GM15510 (cell line): ENCODE measurements around the gene FOXD1.

Experiments used
- POLR2A ChIP-seq: IDR thresholded peaks from 3 replicates; pipeline ENCODE4 v1.6.1; 2011; ENCODE audit warnings: borderline replicate concordance; ENCODE audit not compliant: insufficient read length; ENCODE audit errors: extremely low read depth

The FOXD1 gene

DNA sequence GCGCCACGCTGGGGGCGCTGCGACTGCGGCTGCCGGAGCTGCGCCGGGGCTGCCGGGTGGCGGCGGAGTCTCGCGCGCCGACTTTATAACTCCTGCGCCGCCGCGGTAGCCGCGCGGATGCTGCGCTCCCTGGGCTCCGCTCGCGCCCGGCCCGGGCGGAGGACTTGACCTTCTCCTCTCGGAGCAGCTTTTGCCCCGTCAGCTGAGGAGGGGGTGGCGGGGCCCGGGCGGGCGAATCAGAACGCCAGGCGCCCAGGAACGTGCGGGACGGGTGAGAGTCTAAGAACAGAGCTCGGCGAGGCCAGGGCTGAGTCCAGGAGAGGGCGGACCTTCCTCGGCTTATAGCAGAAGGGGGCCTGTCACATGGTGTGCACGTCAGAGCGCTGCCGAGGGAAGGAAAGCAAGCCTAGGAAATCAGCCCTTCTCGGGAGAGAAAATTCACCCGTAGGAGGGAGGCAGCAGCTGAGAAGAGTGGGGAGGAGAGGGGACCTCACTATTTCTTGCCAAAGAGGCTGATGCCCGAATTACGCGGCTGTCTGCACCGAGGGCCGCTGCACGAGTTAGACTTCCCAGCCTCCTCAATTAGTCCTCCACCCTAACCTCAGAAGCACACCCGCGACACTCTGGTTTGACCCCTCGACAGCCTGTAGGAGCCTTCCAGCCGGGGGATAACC, at the start of gene FOXD1:
TSS of gene FOXD1 (minus strand) at position 315 of the 674 bp plus-strand sequence. CDS start 415 bp downstream, outside the sequence.
- TF ChIP-seq POLR2A, result no peak

DNA sequence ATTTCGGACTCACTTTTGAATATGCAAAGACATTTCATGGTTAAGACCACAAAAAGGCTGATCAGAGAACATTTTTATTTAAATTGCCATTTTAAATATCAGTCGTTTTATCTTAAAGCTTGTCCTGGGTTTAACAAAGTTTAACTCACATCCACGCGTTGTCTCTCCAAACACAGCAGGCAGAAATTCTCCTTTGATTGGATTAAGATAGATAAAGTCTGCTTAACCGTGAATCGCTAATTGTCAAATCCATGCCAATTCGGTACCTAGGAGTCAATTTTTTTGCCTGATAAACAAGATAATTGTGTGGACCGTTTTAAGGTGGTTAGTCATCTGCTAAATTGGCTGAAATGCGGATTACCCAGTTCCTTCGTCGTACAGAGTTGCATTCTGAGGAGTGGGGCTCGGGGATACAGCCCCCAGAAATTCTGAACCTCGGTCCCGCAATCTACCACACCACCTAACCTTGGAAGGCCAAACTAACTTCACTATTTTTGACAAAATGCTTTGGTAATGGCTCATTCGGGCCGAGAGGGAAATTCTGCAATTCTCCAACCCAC, 49.0 kb upstream of the FOXD1 start:
- no peak for TF ChIP-seq POLR2A

DNA sequence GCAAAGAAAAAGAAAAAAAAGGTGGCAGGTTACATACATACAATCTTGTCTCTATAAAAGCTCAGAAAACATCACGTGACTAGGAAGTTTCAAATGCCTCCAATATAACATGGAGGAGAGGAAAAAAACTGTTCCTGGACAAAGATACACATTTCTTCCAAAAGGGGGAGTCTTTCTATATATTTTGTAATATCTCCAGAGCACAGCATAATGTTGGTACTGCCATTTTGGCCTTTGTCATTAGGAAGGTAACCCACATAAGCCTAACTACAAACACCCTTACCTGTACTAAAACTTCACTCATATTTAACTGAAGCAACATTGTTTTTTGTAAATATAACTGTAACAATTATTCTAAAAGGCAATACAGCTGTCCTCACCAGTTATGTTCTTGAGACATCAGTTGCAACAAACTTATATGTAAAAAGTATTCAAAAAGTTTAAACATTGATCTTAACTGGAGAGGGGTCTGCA, 48.4 kb upstream of the FOXD1 start:
- TF ChIP-seq POLR2A, result no peak

DNA sequence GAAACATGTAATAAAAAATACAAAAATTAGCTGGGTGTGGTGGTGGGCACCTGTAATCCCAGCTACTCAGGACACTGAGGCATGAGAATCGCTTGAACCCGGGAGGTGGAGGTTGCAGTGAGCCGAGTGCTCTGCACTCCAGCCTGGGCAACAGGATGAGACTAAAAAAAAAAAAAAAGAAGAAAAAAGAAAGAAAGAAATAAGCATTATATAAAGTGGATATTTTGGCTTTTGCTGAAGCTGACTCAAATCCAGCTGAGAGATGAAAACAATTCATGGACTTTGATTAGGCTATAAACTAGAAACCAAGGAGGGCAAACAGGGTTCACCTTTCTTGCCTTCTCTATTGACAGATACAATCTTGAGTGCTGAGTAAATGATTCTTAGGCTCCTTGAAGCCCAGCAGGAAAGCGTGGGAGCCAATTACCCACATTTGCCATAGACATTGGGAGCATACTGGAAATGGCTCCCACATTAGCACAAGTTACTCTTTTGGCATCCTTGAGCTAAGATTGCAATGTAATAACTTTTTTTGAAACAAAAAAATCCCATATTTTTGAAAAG, 47.3 kb upstream of the FOXD1 start:
- no peak for TF ChIP-seq POLR2A

DNA sequence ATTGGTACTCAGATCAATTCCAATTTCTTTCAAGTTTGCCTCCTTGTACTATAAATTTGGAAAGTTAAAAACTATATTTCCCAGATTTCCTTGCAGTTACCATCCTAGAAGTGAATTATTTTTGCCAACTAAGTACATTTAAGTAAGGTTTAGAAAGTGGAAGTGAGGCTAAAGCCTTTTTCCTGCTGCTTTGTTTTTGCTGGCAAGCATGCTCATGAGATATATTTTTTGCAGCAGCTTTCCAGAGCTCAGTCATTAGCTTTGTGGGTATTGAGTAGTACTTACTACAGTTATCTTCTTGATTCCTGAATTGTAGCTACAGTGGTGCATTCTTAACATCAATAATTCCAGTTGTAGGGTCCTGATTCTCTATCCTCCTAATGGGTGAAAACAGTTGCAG, 46.1 kb upstream of the FOXD1 start:
- TF ChIP-seq POLR2A, result no peak

DNA sequence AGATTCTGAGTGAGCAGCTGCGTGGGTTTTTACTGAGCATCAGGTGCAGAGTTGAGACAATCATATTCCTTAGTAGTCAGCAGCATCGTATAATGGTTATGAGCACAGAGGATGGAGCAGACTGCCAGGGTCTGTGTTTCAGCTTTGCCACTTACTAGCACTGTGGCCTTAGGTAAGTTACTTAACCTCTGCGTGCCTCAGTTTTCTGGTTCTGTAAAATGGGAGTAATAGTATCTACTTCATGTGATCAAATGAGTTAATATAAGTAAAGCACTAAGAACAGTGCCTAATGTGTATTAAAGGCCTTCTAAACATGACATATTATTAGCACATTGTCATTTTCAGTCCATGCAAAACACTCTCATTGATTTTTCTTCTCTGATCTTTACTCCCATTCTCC, 44.8 kb upstream of the FOXD1 start:
- no peak for TF ChIP-seq POLR2A

DNA sequence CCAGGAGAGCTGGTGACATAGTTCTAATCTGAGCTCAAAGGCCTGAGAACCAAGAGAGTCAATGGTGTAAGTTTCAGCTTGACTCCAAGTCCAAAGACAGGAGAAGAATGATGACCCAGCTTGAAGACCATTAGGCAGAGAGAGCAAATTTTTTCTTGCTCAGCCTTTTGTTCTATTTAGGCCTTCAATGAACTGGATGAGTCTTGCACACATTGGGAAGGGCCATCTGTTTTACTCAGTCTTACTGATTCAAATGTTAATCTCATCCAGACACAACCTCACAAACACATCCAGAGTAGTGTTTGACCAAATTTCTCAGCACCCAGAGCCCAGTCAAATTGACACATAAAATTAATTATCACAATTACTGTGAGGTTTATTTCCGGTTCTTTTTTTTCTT, 42.6 kb upstream of the FOXD1 start:
- no peak for TF ChIP-seq POLR2A

DNA sequence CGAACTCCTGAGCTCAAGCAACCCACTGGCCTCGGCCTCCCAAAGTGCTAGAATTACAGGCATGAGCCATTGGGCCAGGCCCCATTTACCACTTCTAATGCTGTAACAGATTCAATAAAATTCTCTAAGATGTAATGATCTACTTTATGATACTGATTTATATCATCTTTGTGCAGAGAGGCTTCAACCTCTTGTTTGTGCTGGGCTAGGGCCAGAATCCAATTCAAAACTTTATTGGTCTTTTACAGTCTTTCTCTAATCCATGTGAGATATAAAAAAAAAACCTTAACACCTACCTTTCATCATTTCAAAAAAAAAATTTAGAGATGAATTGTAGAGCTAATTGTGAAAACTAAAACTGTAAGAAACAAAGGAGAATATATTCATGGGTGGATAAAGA, 41.5 kb upstream of the FOXD1 start:
- no peak for TF ChIP-seq POLR2A

DNA sequence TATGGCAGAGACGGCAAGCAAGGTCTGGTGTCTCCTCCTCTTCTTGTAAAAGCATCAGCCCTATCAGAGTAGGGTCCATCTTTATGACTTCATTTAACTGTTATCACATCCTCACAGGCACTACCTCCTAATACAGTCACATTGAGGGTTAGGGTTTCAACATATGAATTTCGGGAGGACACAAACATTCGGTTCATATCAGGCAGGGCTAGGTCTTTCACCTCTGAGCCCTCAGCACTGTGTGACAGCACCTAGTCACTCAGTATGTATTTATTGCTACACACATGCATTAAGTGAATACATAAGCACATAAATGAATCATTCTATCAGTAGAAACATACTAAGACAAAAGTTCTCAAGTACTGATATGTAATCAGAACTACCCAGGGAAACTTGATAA, 40.2 kb upstream of the FOXD1 start:
- TF ChIP-seq POLR2A, result no peak

DNA sequence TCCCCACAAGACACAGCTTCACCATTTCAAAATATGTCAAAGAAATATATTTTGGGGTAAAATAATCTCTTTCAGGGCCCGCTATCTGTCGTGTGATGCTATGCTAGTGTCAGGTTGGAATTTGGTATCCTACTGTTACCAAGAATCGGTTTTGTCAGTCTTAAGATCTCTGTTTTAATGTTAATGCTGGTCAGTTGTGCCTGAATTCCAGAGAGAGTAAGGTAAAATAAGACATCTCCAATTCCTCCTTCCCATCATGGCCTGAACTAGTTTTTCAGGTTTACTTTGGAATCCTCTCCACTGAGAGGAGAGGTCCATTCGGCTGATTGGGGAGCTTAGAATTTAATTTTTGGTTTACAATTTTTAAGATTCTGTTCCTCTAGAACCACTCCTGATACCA, 39.2 kb upstream of the FOXD1 start:
- no peak for TF ChIP-seq POLR2A

DNA sequence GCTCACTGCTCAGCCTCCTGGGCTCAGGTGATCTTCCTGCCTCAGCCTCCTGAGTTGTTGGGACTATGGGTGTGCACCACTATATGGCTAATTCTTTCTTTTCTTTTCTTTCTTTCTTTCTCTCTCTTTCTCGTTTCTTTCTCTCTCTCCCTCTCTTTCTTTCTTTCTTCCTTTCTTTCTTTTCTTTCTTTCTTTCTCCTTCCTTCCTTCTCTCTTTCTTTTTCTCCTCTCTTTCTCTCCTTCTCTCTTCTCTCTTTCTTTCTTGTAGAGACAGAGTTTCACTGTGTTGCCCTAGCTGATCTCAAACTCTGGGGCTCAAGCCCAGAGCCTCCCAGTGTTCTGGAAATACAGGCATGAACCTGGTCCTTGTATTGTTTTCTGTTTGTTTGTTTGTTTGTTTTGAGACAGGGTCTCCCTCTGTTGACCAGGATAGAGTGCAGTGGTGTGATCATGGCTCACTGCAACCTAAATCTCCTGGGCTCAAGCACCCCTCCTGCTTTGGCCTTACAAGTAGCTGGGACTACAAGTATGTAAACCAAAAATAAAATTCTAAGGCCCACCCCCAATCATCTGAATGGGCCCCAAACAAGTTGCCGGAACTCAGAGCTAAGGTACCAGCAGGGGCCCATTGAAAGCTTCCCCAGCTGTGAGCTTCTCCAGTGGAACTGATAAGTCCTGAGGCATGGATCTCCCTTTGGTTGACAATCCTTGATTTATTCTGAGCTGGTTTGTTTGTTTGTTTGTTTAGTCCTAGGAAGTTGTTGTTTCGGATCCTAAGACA, 37.7 kb upstream of the FOXD1 start:
- TF ChIP-seq POLR2A, result no peak

DNA sequence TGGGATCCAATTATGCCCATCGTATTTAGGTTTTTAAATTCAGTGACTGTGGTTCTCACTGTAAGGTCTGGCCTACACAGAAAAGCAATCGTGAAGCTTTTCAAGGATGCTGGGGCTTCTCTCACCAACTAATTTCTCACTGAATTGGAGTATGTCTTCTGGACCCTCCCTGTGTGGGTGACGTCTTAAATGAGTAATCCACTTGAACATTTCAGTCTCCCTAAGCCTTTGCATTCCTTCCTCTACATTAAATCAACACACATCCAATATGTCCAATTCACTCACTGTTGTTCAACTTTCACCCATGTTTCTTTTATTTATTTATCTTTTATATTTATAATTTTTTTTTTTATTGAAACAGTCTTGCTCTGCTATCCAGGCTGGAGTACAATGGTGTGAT, 37.1 kb upstream of the FOXD1 start:
- no peak for TF ChIP-seq POLR2A

DNA sequence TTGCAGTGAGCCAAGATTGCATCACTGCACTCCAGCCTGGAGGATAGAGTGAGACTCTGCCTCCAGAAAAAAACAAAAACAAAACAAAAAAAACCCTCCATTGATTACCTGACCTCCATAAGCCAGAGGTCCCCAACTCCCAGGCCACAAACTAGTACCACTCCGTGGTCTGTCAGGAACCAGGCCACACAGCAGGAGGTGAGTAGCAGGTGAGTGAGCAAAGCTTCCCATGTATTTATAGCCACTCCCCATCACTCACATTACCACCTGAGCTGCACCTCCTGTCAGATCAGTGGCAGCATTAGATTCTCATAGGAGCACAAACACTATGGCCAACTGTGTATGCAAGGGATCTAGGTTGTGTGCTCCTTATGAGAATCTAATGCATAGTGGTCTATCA, 35.9 kb upstream of the FOXD1 start:
- TF ChIP-seq POLR2A, result no peak

DNA sequence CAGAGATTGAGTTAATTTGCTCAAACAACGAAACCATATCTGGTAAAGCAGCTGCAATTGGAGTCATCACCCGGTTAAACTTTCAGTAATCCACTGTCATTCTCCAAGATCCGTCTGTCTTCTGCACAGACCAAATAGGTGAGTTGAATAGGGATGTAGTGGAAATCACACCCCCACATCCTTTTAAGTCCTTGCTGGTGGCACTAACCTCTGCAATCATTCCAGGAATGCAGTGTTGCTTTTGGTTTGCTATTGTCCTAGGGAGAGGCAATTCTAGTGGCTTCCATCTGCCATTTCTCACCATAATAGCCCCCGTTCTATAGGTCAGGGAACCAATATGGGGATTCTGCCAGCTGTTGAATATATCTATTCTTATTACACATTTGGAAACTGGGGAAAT, 35.1 kb upstream of the FOXD1 start:
- TF ChIP-seq POLR2A, result no peak

DNA sequence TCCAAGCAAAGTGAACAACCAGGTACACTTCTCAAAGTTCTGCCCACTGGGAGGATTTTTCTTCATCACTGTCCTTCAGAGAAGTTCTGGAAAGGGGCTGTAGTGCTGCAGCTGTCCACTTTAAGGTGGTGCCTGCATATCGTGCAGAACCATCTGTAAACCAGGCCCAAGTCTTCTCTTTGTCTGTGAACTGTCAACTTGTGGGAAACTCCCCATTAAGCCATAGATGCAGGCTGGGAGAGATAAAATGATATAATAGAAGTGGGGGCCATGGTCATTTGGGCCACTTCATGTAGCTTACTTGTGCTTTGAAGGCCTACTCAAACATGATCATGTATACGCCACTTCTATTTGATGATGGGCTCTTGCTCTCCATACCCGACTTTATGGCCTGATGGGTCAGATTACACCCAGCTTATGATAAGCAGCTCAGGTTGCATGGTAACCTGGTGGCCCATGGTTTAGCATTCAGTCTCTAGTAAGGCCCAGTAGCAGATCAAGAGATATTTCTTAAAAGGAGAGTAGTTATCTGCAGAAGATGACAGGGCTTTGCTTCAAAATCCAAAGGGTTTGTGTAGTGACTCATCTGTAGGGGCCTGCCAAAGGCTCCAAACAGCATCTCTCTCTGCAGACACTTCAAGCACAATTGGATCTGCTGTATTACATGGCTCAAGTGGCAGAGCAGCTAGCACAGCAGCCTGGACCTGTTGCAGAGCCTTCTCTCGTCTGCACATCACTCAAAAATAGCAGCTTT, 34.0 kb upstream of the FOXD1 start:
- no peak for TF ChIP-seq POLR2A

DNA sequence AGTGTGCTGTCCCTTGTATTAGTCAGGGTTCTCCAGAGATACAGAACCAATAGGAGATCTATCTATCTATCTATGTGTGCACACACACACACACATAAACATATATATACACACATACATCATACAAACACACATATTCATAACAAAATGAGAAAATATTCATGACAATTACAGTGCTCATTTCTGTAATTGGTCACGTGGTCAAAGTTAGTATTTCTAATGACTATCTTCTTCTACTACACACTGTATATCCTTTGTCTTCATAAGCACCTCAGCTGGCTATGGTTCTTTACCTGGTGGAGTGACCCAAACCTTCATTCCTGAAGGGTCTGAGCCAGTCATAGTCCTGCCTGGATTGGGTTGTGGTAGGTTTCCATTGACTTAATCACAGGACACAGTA, 31.9 kb upstream of the FOXD1 start:
- TF ChIP-seq POLR2A, result no peak

DNA sequence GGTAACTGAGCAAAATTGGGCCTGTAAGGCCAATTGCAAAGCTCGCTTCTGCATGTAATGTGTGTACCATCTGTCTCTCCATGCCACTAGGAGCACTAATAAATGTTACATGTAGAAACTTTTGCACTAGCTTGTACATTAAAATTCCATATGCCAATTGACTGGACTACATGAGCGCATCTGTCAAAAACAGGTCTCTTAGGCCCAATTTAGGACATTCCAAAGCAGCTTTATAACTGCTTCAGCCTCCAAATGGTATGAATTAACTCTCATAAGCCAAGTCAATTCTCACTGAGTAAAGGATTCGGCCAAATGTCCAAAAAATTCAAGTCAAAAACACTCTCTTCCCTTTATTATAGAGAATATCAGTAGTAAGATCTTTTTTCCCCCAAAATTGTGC, 23.5 kb upstream of the FOXD1 start:
- TF ChIP-seq POLR2A, result no peak
